Measurements from ENCODE around the gene RBMS1. TPM values are rescaled to one million over a fixed set of nuclear protein-coding genes. Genes with fewer than 3 reads are reported as not detected.

The RBMS1 gene
- total RNA-seq, 1 experiment from 2014 or later = 77.5 TPM

- Histone ChIP-seq H3K79me1 (ENCODE audit: insufficient read depth, low read depth, low read length, poor library complexity, severe bottlenecking) (peaks cover 3% of the 10 kb centered on the region), H3K14ac (ENCODE audit: insufficient read depth, low read length) (peak overlapping the region; percentile 84; the same call in 1 of the 2 replicates), H2AFZ (ENCODE audit: low read length) (no peak overlapping the region), H3K79me2 (ENCODE audit: insufficient read depth, low read length) (peaks cover 6% of the 10 kb centered on the region; the same call in 1 of the 2 replicates), H3K9ac (ENCODE audit: extremely low read depth, insufficient read length, low read length) (peak overlapping the region; percentile 80), H3T11ph (ENCODE audit: low read length) (no peak overlapping the region), H3K23me2 (ENCODE audit: insufficient read length, low read depth, low read length, poor library complexity, severe bottlenecking) (peaks cover 10% of the 10 kb centered on the region), H3K23ac (ENCODE audit: insufficient read length, low read depth, low read length) (no peak overlapping the region), H3K4ac (ENCODE audit: low read depth, low read length) (no peak overlapping the region), H2BK12ac (ENCODE audit: insufficient read length, low read depth, low read length) (no peak overlapping the region), H3K18ac (ENCODE audit: insufficient read length, low read depth, low read length) (peak overlapping the region; percentile 32), H3K56ac (ENCODE audit: insufficient read length, low read depth, low read length) (no peak overlapping the region), H4K20me1 (ENCODE audit: control insufficient read depth, insufficient read depth, insufficient read length) (no peaks in the 10 kb centered on the region), H3K4me2 (ENCODE audit: insufficient read depth, insufficient read length, low read length) (peak overlapping the region; percentile 74), H3K4me1 (ENCODE audit: insufficient read depth, low read length) (no peaks in the 10 kb centered on the region), H4K91ac (ENCODE audit: insufficient read length, low read depth, low read length) (no peak overlapping the region), H3K27ac (ENCODE audit: insufficient read length, low read depth, low read length) (no peak overlapping the region), H3K27me3 (ENCODE audit: insufficient read depth, low read length) (no peaks in the 10 kb centered on the region), H2BK5ac (ENCODE audit: insufficient read length, low read length) (no peak overlapping the region), H2BK20ac (ENCODE audit: low read depth, low read length, poor library complexity, severe bottlenecking) (no peak overlapping the region), H3K9me3 (ENCODE audit: control insufficient read depth, low read depth, low read length) (no peaks in the 10 kb centered on the region), H2BK15ac (ENCODE audit: low read depth, low read length) (no peak overlapping the region), H4K5ac (ENCODE audit: insufficient read length, low read depth, low read length) (no peak overlapping the region), H2BK120ac (ENCODE audit: low read depth, low read length, poor library complexity, severe bottlenecking) (no peak overlapping the region), H2AK5ac (ENCODE audit: insufficient read length, low read length) (no peak overlapping the region), H4K8ac (replicated peaks; ENCODE audit: insufficient read length, low read depth, low read length) (no peak overlapping the region)
- H3K27me3 Mint-ChIP-seq (ENCODE audit: low read depth) = no peaks in the 10 kb centered on the region; the same call in 1 of the 2 replicates
- WGBS (ENCODE audit: extremely low coverage, insufficient read length, low lambda C conversion rate) = no CpG with 5 or more reads among the region's 66 CpGs
- peak; percentile 90 for DNase-seq
- H3K36me3 Mint-ChIP-seq (ENCODE audit: insufficient read depth in 1 of 3, low read depth in 3 of 3) = no peaks in the 10 kb centered on the region
- peaks cover 30 to 33% of the 10 kb centered on the region in 2 experiments for H3K4me1 Mint-ChIP-seq
- no peak for TF ChIP-seq CTCF (conservative IDR thresholded peaks at IDR 0.05)
- H3K9me3 Mint-ChIP-seq = no peaks in the 10 kb centered on the region
- peak overlapping the region; percentile 92 to 97 (median 95); a peak in 6 of 7 replicates for H3K27ac Mint-ChIP-seq
- H3K4me3 Mint-ChIP-seq = peak overlapping the region; percentile 84 to 88
Observed at GRCh38 chr2:160492401-160493226, 993 bp downstream of the RBMS1 start.

All from H9 (cell line).